HepG2 (cell line): ENCODE results near the gene DHX16. TPM values are rescaled to one million over a fixed set of nuclear protein-coding genes. Genes with fewer than 3 reads are reported as not detected.
A peak's percentile ranks its signal among the peaks of the same experiment; 100 is the strongest.

Source experiments
- DNMT3B ChIP-seq: conservative IDR thresholded peaks from 2 replicates; pipeline ENCODE4 v1.6.1; 2016; ENCODE audit warnings: missing biosample characterization, control low read depth
- FOXC1 ChIP-seq: sonication (generic); formaldehyde crosslinking; IDR thresholded peaks from 2 replicates; pipeline ENCODE4 v1.8.0; 2022; ENCODE audit warnings: mild to moderate bottlenecking, missing genetic modification reagents, borderline replicate concordance
- HDAC1 ChIP-seq: sonication (generic); formaldehyde crosslinking; IDR thresholded peaks from 2 replicates; pipeline ENCODE4 v1.5.1; 2020; ENCODE audit warnings: mild to moderate bottlenecking, missing genetic modification reagents
- IRX3 ChIP-seq: sonication (generic); formaldehyde crosslinking; IDR thresholded peaks from 2 replicates; pipeline ENCODE4 v1.8.1; 2023; ENCODE audit warnings: mild to moderate bottlenecking, low read depth, missing genetic modification reagents, borderline replicate concordance
- KAT7 ChIP-seq: IDR thresholded peaks from 2 replicates; pipeline ENCODE4 v1.6.1; 2018; ENCODE audit warnings: borderline replicate concordance, missing compliant biosample characterization
- KDM5A ChIP-seq: fragments of 200-600 bp; sonication (generic); IDR thresholded peaks from 2 replicates; pipeline ENCODE4 v1.7.0; 2018; ENCODE audit warnings: antibody characterized with exemption, mild to moderate bottlenecking, low read length, borderline replicate concordance
- NFIC ChIP-seq: IDR thresholded peaks from 2 replicates; pipeline ENCODE4 v1.6.1; 2012; ENCODE audit warnings: mild to moderate bottlenecking, low read length, inconsistent platforms
- NFRKB ChIP-seq: fragments of 450-650 bp; IDR thresholded peaks from 2 replicates; pipeline ENCODE4 v1.6.1; 2017
- POLR2G ChIP-seq: fragments of 200-400 bp; formaldehyde crosslinking; IDR thresholded peaks from 2 replicates; pipeline ENCODE4 v1.6.1; 2018; ENCODE audit warnings: mild to moderate bottlenecking, low read depth, low read length, moderate library complexity
- PTBP1 ChIP-seq: fragments of 200-400 bp; formaldehyde crosslinking; IDR thresholded peaks from 2 replicates; pipeline ENCODE4 v1.6.1; 2018; ENCODE audit warnings: low read length, low read depth; ENCODE audit not compliant: poor library complexity, severe bottlenecking
- RARG ChIP-seq: sonication (generic); formaldehyde crosslinking; IDR thresholded peaks from 2 replicates; pipeline ENCODE4 v1.4.0; 2020; ENCODE audit warnings: low read depth, mild to moderate bottlenecking, missing genetic modification reagents
- RFXAP ChIP-seq: sonication (generic); formaldehyde crosslinking; IDR thresholded peaks from 2 replicates; pipeline ENCODE4 v1.4.0; 2020; ENCODE audit warnings: missing genetic modification reagents, borderline replicate concordance
- SALL1 ChIP-seq: sonication (generic); formaldehyde crosslinking; IDR thresholded peaks from 2 replicates; pipeline ENCODE4 v1.8.0; 2022; ENCODE audit warnings: mild to moderate bottlenecking, missing genetic modification reagents
- SATB2 ChIP-seq: sonication (generic); formaldehyde crosslinking; IDR thresholded peaks from 2 replicates; pipeline ENCODE4 v1.5.0; 2020; ENCODE audit warnings: missing genetic modification reagents
- SRF ChIP-seq: IDR thresholded peaks from 2 replicates; pipeline ENCODE4 v1.6.1; 2011; ENCODE audit warnings: mild to moderate bottlenecking, low read depth, low read length, moderate library complexity
- ZBTB42 ChIP-seq: sonication (generic); formaldehyde crosslinking; IDR thresholded peaks from 2 replicates; pipeline ENCODE4 v1.5.0; 2020; ENCODE audit warnings: mild to moderate bottlenecking, missing genetic modification reagents
- ZBTB43 ChIP-seq: sonication (generic); formaldehyde crosslinking; conservative IDR thresholded peaks from 2 replicates; pipeline ENCODE4 v1.4.0; 2020; ENCODE audit warnings: missing genetic modification reagents
- ZBTB44 ChIP-seq: sonication (generic); formaldehyde crosslinking; IDR thresholded peaks from 2 replicates; pipeline ENCODE4 v1.4.0; 2020; ENCODE audit warnings: missing genetic modification reagents
- ZFX ChIP-seq: sonication (generic); formaldehyde crosslinking; IDR thresholded peaks from 2 replicates; pipeline ENCODE4 v1.4.0; 2020; ENCODE audit warnings: mild to moderate bottlenecking, low read depth, missing genetic modification reagents, moderate library complexity
- ZKSCAN8 ChIP-seq: IDR thresholded peaks from 2 replicates; pipeline ENCODE4 v1.6.1; 2016; ENCODE audit warnings: borderline replicate concordance, missing genetic modification reagents, missing compliant biosample characterization
- ZNF101 ChIP-seq: sonication (generic); formaldehyde crosslinking; IDR thresholded peaks from 2 replicates; pipeline ENCODE4 v1.4.0; 2020; ENCODE audit warnings: mild to moderate bottlenecking, low read depth, missing genetic modification reagents, borderline replicate concordance
- ZNF225 ChIP-seq: sonication (generic); formaldehyde crosslinking; IDR thresholded peaks from 2 replicates; pipeline ENCODE4 v1.4.0; 2020; ENCODE audit warnings: mild to moderate bottlenecking, missing genetic modification reagents
- ZNF672 ChIP-seq: sonication (generic); formaldehyde crosslinking; IDR thresholded peaks from 2 replicates; pipeline ENCODE4 v1.8.1; 2022; ENCODE audit warnings: missing genetic modification reagents
- ZNF746 ChIP-seq: sonication (generic); formaldehyde crosslinking; IDR thresholded peaks from 2 replicates; pipeline ENCODE4 v1.8.0; 2022; ENCODE audit warnings: mild to moderate bottlenecking, missing genetic modification reagents
- ZNF776 ChIP-seq: sonication (generic); formaldehyde crosslinking; IDR thresholded peaks from 2 replicates; pipeline ENCODE4 v1.4.0; 2020; ENCODE audit warnings: mild to moderate bottlenecking, missing genetic modification reagents
- polyA plus RNA-seq, 8 experiments: library from polyadenylated mRNA; depleted of rRNA in 3 of 8; stranded (reverse) in 7 of 8; unstranded in 1 of 8; fragments of >200 nt; fragmentation: Illumina TruSeq in 4 of 8; extraction: Trizol in 4 of 8; gene quantifications; 2 replicates each; pipeline versions ENCODE4 v1.2.1 to v1.2.3, GENCODE V29; 2011 to 2016; ENCODE audit warnings: low read depth in 4 of 8, missing spikeins in 1 of 8, mixed read lengths in 1 of 8; ENCODE audit not compliant: insufficient read depth in 1 of 8
- total RNA-seq, 5 experiments: library from RNA; depleted of rRNA; stranded (reverse); fragments of >200 nt; fragmentation: Illumina TruSeq; extraction: Trizol; gene quantifications; 2 replicates each; pipeline ENCODE4 v1.2.3, GENCODE V29; 2016; ENCODE audit warnings: low read depth in 1 of 5

DHX16 gene
- total and polyA plus RNA-seq, 2 of the 13 experiments (the other 11 are each of a cell fraction or from before 2014, with no cell fraction given) = 57.0 to 58.5 TPM

GRCh38 chr6:30647242-30648116 is 25.3 kb downstream of the DHX16 start (continued):
- TF ChIP-seq FOXC1 (CRISPR knock-in tag) = peak; percentile 96; the same call in 1 of the 2 replicates
- TF ChIP-seq POLR2G = peak; percentile 89
- peak; percentile 66 for TF ChIP-seq ZBTB44 (CRISPR knock-in tag)
- peak; percentile 96; the same call in 1 of the 2 replicates for TF ChIP-seq ZNF776
- TF ChIP-seq DNMT3B (CRISPR knock-in tag) = no peak
- TF ChIP-seq ZNF101 (CRISPR knock-in tag) = no peak
- peak; percentile 96 for TF ChIP-seq ZNF746 (CRISPR knock-in tag)
- TF ChIP-seq SRF = no peak
- peak; percentile 97 for TF ChIP-seq ZFX (CRISPR knock-in tag)
- peak; percentile 94 for TF ChIP-seq RFXAP
- TF ChIP-seq SALL1 (CRISPR knock-in tag) = peak; percentile 95
- TF ChIP-seq ZBTB43 (CRISPR knock-in tag) = no peak; the same call in 1 of the 2 replicates
- peak; percentile 62; the same call in 1 of the 2 replicates for TF ChIP-seq ZBTB42 (CRISPR knock-in tag)
- 0 out of 2 replicates have a peak, but pooled peaks have one; percentile 76 for TF ChIP-seq IRX3 (CRISPR knock-in tag)
- TF ChIP-seq SATB2 (CRISPR knock-in tag) = peak; percentile 95
- peak; percentile 89 for TF ChIP-seq ZNF225 (CRISPR knock-in tag)
- TF ChIP-seq HDAC1 (CRISPR knock-in tag) = peak; percentile 99
- no peak for TF ChIP-seq RARG
- TF ChIP-seq ZKSCAN8 (CRISPR knock-in tag) = no peak
- TF ChIP-seq KDM5A = peak; percentile 83; the same call in 1 of the 2 replicates
- no peak for TF ChIP-seq NFIC
- peak; percentile 32 for TF ChIP-seq PTBP1
- peak; percentile 99 for TF ChIP-seq KAT7 (CRISPR knock-in tag)
- TF ChIP-seq ZNF672 (CRISPR knock-in tag) = peak; percentile 7; the same call in 1 of the 2 replicates
- no peak for TF ChIP-seq NFRKB
